GM21447 (cell line): ENCODE data around the gene MLEC.

ENCODE experiments used
- ATAC-seq: cut with Tn5 transposase; IDR thresholded peaks from one replicate; pipeline ENCODE4 v1.9.1; 2021; ENCODE audit not compliant: unreplicated experiment

MLEC gene

GRCh38 chr12:120739821-120740613, 53.1 kb downstream of the MLEC start:
- ATAC-seq = no peak

GRCh38 chr12:120740871-120741270, 53.9 kb downstream of the MLEC start:
- ATAC-seq = no peak

DNA sequence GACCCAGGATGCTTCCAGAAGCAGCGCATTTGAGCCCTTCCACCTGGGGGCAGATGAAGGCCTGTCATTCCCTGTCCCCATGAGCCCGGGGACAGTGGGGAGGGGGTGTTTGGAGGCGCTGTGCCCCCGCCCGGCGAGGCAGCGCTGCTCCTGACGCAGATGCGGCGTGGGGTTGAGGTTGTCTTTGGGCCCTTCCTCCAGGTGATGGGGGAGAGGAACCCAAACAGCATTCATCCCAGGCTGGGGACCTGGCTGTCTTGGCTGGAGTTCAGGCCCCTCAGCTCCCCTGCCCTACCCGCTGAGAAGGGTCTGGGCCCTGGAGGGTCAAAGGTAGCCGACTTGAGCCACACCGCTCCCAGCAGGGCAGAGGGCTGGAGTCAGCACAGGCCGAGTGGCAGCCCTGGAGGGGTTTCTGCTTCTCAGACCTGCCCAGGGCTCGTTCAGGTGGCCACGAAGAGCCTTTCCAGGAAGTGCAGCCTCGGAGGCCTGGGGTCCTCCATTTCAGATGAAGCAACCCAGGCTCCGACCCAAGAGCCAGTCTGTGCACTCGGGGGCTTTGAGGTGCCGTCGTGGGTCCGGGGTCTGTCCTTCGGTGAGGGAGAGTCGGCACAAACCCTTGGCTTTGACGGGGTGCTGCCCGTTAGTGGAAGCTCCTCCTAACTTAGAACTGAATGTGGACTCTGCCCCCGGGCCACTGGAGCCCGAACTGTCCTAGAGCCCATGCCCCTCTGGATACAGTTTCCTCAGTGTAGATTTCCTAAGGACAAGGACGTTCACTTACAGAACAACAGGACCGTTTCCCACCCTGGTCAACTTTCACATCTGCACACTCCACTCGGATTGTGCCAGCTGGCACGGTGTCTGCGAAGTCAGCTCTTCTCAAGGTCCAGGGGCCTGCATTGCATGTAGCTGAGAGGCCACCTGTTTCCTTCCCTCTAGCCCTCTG, 54.8 kb downstream of the MLEC start:
- no peak for ATAC-seq

- ATAC-seq = no peak
Observed at GRCh38 chr12:120744922-120745493, 58.1 kb downstream of the MLEC start.

DNA sequence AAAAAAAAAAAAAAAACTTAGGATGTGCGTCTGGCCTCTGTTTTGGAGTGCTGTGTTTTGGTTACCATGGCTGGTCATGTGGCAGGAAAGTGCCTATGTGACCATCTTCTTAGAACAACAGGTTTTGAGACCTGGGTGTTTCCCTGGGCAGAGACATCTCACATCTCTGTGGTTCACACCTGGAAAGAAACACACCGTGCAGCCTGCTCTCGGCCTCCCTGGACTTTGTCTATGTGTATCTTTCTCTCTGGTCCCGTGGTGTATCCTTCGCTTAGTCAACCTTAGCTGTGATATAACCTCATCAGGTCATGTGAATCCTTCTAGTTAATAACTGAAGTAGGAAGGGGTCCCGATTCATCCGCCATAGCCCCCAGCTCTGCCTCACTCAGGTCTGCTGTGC, 61.3 kb downstream of the MLEC start:
- ATAC-seq = no peak

DNA sequence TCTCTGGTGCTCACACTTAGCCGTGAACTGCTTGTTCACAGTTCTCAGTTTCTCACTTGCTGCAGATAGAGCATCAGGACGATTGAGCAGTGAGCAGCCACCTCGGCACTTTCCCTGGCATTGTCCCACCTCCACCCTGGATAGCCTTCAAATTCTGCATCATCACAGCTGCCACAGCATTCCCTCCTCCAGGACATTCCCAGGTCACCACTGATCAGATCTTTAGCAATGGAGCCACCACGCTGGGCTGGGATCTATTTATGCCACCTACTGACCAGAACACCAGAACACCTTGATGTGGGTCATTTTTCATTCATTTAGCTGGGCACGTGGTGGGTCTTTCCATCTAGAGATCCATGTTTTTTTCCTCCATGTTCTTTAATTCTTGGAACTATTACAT, 62.3 kb downstream of the MLEC start:
- no peak for ATAC-seq

DNA sequence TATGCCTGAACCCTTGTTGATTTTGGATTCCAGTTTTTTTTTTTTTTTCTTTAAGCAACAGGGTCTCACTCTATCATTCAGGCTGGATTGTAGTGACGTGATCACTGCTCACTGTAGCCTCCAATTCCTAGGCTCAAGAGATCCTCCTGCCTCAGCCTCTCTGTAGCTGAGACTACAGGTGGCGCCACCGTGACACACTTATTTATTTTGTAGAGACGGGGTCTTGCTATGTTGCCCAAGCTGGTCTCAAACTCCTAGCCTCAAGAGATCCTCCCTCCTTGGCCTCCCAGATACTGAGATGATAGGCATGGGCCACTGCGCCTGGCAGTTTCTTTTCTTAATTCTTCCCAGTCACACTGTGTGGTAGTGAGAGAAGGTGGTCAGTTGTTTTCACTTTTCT, 63.9 kb downstream of the MLEC start:
- ATAC-seq = no peak

GRCh38 chr12:120751389-120751788, 64.4 kb downstream of the MLEC start:
- no peak for ATAC-seq
